HCT116 (cell line): ENCODE results near the gene LRBA.

Experiments used
- EZH2 ChIP-seq: fragments of 200-600 bp; sonication (generic); IDR thresholded peaks from 2 replicates; pipeline ENCODE4 v1.6.1; 2017; ENCODE audit warnings: antibody characterized with exemption, mixed run types
- JUND ChIP-seq: IDR thresholded peaks from 2 replicates; pipeline ENCODE4 v1.6.1; 2012
- POLR2A ChIP-seq: IDR thresholded peaks from 2 replicates; pipeline ENCODE4 v1.7.0; 2011; ENCODE audit warnings: borderline replicate concordance; ENCODE audit not compliant: insufficient read depth, insufficient read length; ENCODE audit errors: extremely low read depth
- RAD21 ChIP-seq: IDR thresholded peaks from 2 replicates; pipeline ENCODE4 v1.6.1; 2012; ENCODE audit warnings: low read depth, mild to moderate bottlenecking
- REST ChIP-seq: IDR thresholded peaks from 2 replicates; pipeline ENCODE4 v1.6.1; 2012; ENCODE audit warnings: low read depth
- SP1 ChIP-seq: IDR thresholded peaks from 2 replicates; pipeline ENCODE4 v1.6.1; 2012; ENCODE audit warnings: low read depth
- TCF7L2 ChIP-seq: IDR thresholded peaks from 2 replicates; pipeline ENCODE4 v1.7.0; 2011; ENCODE audit warnings: borderline replicate concordance, inconsistent platforms; ENCODE audit not compliant: insufficient read depth, insufficient read length; ENCODE audit errors: extremely low read depth
- YY1 ChIP-seq: IDR thresholded peaks from 2 replicates; pipeline ENCODE4 v1.6.1; 2011; ENCODE audit warnings: low read length, low read depth, moderate library complexity, mild to moderate bottlenecking; ENCODE audit not compliant: insufficient replicate concordance; ENCODE audit errors: extremely low read depth
- TF ChIP-seq, protein P1 (sequence below), 3 experiments: fragments of 200-600 bp in 1 of 3; sonication (generic) in 1 of 3; IDR thresholded peaks in 2 of 3; conservative IDR thresholded peaks in 1 of 3; 2 replicates each; pipeline ENCODE4 v1.5.1; 2012 to 2017; ENCODE audit warnings: low read depth in 2 of 3, low read length in 2 of 3, antibody characterized with exemption in 1 of 3, borderline replicate concordance in 1 of 3, control low read depth in 1 of 3, mild to moderate bottlenecking in 1 of 3, mixed read lengths in 1 of 3, mixed run types in 1 of 3, moderate library complexity in 1 of 3; ENCODE audit not compliant: insufficient read depth in 1 of 3
- TF ChIP-seq, protein P2 (sequence below): IDR thresholded peaks from 2 replicates; pipeline ENCODE4 v1.6.1; 2012

GRCh38 chr4:150814873-150815272 lies 200.2 kb downstream of the LRBA start:
- no peak for TF ChIP-seq POLR2A
- TF ChIP-seq, protein P1, sequence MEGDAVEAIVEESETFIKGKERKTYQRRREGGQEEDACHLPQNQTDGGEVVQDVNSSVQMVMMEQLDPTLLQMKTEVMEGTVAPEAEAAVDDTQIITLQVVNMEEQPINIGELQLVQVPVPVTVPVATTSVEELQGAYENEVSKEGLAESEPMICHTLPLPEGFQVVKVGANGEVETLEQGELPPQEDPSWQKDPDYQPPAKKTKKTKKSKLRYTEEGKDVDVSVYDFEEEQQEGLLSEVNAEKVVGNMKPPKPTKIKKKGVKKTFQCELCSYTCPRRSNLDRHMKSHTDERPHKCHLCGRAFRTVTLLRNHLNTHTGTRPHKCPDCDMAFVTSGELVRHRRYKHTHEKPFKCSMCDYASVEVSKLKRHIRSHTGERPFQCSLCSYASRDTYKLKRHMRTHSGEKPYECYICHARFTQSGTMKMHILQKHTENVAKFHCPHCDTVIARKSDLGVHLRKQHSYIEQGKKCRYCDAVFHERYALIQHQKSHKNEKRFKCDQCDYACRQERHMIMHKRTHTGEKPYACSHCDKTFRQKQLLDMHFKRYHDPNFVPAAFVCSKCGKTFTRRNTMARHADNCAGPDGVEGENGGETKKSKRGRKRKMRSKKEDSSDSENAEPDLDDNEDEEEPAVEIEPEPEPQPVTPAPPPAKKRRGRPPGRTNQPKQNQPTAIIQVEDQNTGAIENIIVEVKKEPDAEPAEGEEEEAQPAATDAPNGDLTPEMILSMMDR (IDR thresholded peaks at IDR 0.05 in 2 of 3, conservative IDR thresholded peaks at IDR 0.05 in 1 of 3; ENCODE audit: borderline replicate concordance in 1 of 3, insufficient read depth in 1 of 3, low read depth in 2 of 3, low read length in 2 of 3): 0 out of 6 replicates have a peak, but pooled peaks of 2 of the 3 experiments have one; percentile 8 to 29
- TF ChIP-seq, protein P2, sequence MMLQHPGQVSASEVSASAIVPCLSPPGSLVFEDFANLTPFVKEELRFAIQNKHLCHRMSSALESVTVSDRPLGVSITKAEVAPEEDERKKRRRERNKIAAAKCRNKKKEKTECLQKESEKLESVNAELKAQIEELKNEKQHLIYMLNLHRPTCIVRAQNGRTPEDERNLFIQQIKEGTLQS: no peak
- TF ChIP-seq EZH2: no peak
- TF ChIP-seq YY1: no peak
- no peak for TF ChIP-seq JUND
- peak; percentile 25; the same call in 1 of the 2 replicates for TF ChIP-seq RAD21
- TF ChIP-seq REST: no peak
- no peak for TF ChIP-seq TCF7L2
- TF ChIP-seq SP1: no peak
